ENCODE data around the gene ATP13A4.

The ATP13A4 gene

DNA sequence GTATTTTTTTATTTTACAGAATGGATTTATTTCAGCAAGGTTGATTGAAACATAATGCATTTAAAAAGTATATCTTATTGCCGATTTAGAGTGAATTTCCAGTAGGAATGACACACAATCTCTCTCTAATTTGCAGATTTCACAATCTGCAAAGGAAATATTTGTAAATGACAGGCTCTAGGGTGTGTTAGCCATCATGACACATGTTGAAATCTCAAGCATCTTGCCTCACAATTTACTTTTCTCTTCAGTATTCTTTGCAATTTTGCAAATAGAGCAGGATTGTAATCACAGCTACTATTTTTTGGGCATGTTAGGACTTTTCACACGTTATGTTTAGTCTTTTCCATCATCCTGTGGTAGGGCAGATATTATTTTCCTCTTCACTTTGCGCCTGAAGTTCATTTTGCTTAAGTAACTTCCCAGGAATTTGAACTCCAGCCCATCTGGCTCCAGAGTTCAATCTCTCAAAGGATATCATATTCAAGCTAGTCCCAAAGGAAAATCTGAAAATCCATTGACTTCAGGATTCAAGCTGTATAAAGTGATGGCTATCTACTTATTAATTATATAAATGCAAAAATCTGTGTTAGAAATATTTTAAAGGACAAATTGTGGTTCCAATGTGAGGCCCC, 55.4 kb downstream of the ATP13A4 start:
- H3K4me3 ChIP-seq (ENCODE audit: low read length) = no peak overlapping the region
- no peaks in the 10 kb centered on the region for H3K27me3 ChIP-seq (ENCODE audit: low read depth, low read length)
- H2AFZ ChIP-seq (ENCODE audit: low read depth, low read length) = no peak overlapping the region
- no peaks in the 10 kb centered on the region for H3K36me3 ChIP-seq (replicated peaks; ENCODE audit: low read depth, low read length)
- no peaks in the 10 kb centered on the region for H3K79me2 ChIP-seq (ENCODE audit: low read length)
- TF ChIP-seq, protein P1, sequence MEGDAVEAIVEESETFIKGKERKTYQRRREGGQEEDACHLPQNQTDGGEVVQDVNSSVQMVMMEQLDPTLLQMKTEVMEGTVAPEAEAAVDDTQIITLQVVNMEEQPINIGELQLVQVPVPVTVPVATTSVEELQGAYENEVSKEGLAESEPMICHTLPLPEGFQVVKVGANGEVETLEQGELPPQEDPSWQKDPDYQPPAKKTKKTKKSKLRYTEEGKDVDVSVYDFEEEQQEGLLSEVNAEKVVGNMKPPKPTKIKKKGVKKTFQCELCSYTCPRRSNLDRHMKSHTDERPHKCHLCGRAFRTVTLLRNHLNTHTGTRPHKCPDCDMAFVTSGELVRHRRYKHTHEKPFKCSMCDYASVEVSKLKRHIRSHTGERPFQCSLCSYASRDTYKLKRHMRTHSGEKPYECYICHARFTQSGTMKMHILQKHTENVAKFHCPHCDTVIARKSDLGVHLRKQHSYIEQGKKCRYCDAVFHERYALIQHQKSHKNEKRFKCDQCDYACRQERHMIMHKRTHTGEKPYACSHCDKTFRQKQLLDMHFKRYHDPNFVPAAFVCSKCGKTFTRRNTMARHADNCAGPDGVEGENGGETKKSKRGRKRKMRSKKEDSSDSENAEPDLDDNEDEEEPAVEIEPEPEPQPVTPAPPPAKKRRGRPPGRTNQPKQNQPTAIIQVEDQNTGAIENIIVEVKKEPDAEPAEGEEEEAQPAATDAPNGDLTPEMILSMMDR (IDR thresholded peaks at IDR 0.05; ENCODE audit: low read depth, low read length) = no peak
- TF ChIP-seq EZH2phosphoT487 (IDR thresholded peaks at IDR 0.05; ENCODE audit: low read depth) = no peak
- H3K9me3 ChIP-seq (ENCODE audit: insufficient read depth, low read length) = no peaks in the 10 kb centered on the region
- no peaks in the 10 kb centered on the region for H4K20me1 ChIP-seq (ENCODE audit: insufficient read depth, low read length)
- H3K4me2 ChIP-seq (ENCODE audit: low read length) = no peak overlapping the region
- H3K27ac ChIP-seq (ENCODE audit: low read length) = no peak overlapping the region
- H3K9ac ChIP-seq (ENCODE audit: low read length) = no peak overlapping the region
- no peaks in the 10 kb centered on the region for H3K4me1 ChIP-seq (ENCODE audit: low read length)

DNA sequence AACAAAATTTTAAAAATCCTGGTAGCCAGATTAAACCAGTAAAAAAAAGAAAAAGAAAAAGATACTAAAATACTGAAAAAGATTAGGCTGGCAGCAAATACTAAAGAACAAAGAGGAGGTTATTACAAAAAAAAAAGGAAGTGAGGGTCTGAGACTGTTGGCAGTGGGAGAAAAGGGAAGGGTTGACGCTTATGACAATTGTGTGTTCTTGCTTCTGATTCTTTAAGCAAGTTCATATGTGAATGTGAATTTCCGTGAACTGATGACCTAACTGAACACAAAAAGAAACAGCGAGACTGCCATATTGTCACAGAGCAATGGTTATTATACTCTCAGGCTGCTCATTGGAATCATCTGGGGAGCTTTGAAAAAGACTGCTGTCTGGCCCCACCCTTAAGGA, 56.5 kb downstream of the ATP13A4 start:
- Histone ChIP-seq H3K27ac (ENCODE audit: low read length) (no peak overlapping the region), H3K4me2 (ENCODE audit: low read length) (no peak overlapping the region), H3K9ac (ENCODE audit: low read length) (no peak overlapping the region), H3K27me3 (ENCODE audit: low read depth, low read length) (no peaks in the 10 kb centered on the region), H2AFZ (ENCODE audit: low read depth, low read length) (no peak overlapping the region), H4K20me1 (ENCODE audit: insufficient read depth, low read length) (no peaks in the 10 kb centered on the region), H3K36me3 (replicated peaks; ENCODE audit: low read depth, low read length) (no peaks in the 10 kb centered on the region), H3K9me3 (ENCODE audit: insufficient read depth, low read length) (no peaks in the 10 kb centered on the region), H3K4me3 (ENCODE audit: low read length) (no peak overlapping the region), H3K79me2 (ENCODE audit: low read length) (no peaks in the 10 kb centered on the region), H3K4me1 (ENCODE audit: low read length) (no peaks in the 10 kb centered on the region)
- TF ChIP-seq, protein P1 (IDR thresholded peaks at IDR 0.05; ENCODE audit: low read depth, low read length) = no peak
- no peak for TF ChIP-seq EZH2phosphoT487 (IDR thresholded peaks at IDR 0.05; ENCODE audit: low read depth)

DNA sequence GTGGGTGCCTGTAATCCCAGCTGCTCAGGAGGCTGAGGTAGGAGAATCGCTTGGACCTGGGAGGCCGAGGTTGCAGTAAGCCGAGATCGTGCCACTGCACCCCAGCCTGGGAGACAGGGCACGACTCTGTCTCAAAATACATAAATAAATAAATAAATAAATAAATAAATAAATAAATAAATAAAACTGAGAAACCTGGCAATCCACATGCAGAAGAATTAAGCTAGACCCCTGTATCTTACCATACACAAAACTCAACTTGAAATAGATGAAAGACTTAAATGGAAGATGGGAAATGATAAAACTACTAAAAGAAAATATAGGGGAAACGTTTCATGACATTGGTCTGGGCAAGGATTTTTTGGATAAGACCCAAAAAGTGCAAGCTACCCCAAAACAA, 58.0 kb downstream of the ATP13A4 start:
- no peak for TF ChIP-seq EZH2phosphoT487 (IDR thresholded peaks at IDR 0.05; ENCODE audit: low read depth)
- TF ChIP-seq, protein P1 (IDR thresholded peaks at IDR 0.05; ENCODE audit: low read depth, low read length) = no peak
- Histone ChIP-seq H2AFZ (ENCODE audit: low read depth, low read length) (no peak overlapping the region), H4K20me1 (ENCODE audit: insufficient read depth, low read length) (no peaks in the 10 kb centered on the region), H3K36me3 (replicated peaks; ENCODE audit: low read depth, low read length) (no peaks in the 10 kb centered on the region), H3K4me2 (ENCODE audit: low read length) (no peak overlapping the region), H3K79me2 (ENCODE audit: low read length) (no peaks in the 10 kb centered on the region), H3K9ac (ENCODE audit: low read length) (no peak overlapping the region), H3K27ac (ENCODE audit: low read length) (no peak overlapping the region), H3K4me1 (ENCODE audit: low read length) (no peaks in the 10 kb centered on the region), H3K9me3 (ENCODE audit: insufficient read depth, low read length) (no peaks in the 10 kb centered on the region), H3K4me3 (ENCODE audit: low read length) (no peak overlapping the region), H3K27me3 (ENCODE audit: low read depth, low read length) (no peaks in the 10 kb centered on the region)

DNA sequence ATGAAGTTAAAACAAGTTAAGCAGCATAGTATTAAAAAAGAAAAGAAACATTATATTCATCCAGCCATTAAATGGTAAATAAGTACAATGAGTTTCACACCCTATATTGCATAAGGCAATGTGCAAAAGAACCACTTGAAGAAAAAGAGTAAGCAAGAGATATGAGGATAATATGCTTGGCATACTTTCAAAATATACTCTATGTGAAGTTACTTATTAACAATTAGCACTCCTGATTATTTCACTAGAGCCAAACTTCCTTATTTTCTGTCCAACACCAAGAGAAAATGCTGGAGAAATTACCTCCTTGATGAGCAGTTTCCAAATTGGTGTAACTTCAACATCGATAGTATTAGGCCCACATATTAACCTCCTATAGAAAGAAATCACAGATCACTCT, 63.7 kb downstream of the ATP13A4 start:
- H2AFZ ChIP-seq (ENCODE audit: low read depth, low read length) = no peak overlapping the region
- H3K79me2 ChIP-seq (ENCODE audit: low read length) = no peaks in the 10 kb centered on the region
- TF ChIP-seq, protein P1 (IDR thresholded peaks at IDR 0.05; ENCODE audit: low read depth, low read length) = no peak
- TF ChIP-seq EZH2phosphoT487 (IDR thresholded peaks at IDR 0.05; ENCODE audit: low read depth) = no peak
- no peaks in the 10 kb centered on the region for H3K9me3 ChIP-seq (ENCODE audit: insufficient read depth, low read length)
- H3K9ac ChIP-seq (ENCODE audit: low read length) = no peak overlapping the region
- H3K4me1 ChIP-seq (ENCODE audit: low read length) = no peaks in the 10 kb centered on the region
- no peak overlapping the region for H3K4me3 ChIP-seq (ENCODE audit: low read length)
- H3K27me3 ChIP-seq (ENCODE audit: low read depth, low read length) = no peaks in the 10 kb centered on the region
- H3K36me3 ChIP-seq (replicated peaks; ENCODE audit: low read depth, low read length) = no peaks in the 10 kb centered on the region
- no peak overlapping the region for H3K4me2 ChIP-seq (ENCODE audit: low read length)
- no peaks in the 10 kb centered on the region for H4K20me1 ChIP-seq (ENCODE audit: insufficient read depth, low read length)
- H3K27ac ChIP-seq (ENCODE audit: low read length) = no peak overlapping the region

All from OCI-LY3 (cell line).